A549 (cell line): Measurements from ENCODE around the gene UBE3C.

Experiments used
- CBX8 ChIP-seq: fragments of 200-600 bp; sonication (generic); IDR thresholded peaks from 2 replicates; pipeline ENCODE4 v1.6.1; 2016
- FOSL2 ChIP-seq, 2 experiments: fragments of 450-650 bp in 1 of 2; fragments of >200 bp in 1 of 2; sonication (Bioruptor Twin) in 1 of 2; formaldehyde crosslinking; IDR thresholded peaks; 2 replicates each; pipeline versions ENCODE4 v1.5.0 to v1.6.1; 2016 to 2020; ENCODE audit warnings: mild to moderate bottlenecking in 1 of 2, moderate library complexity in 1 of 2
- JUNB ChIP-seq: fragments of >200 bp; sonication (Bioruptor Twin); formaldehyde crosslinking; IDR thresholded peaks from 2 replicates; pipeline ENCODE4 v1.6.1; 2016
- MYC ChIP-seq: IDR thresholded peaks from 2 replicates; pipeline ENCODE4 v1.6.1; 2012; ENCODE audit warnings: mild to moderate bottlenecking, inconsistent platforms, low read length, improper control_type of control experiment, borderline replicate concordance
- POLR2A ChIP-seq: IDR thresholded peaks from 2 replicates; pipeline ENCODE4 v1.6.1; 2012; ENCODE audit warnings: mild to moderate bottlenecking, low read length
- RFX5 ChIP-seq: fragments of 450-650 bp; IDR thresholded peaks from 2 replicates; pipeline ENCODE4 v1.7.1; 2014; ENCODE audit warnings: antibody characterized with exemption, mild to moderate bottlenecking, moderate library complexity
- TF ChIP-seq, protein P1 (sequence below): fragments of 200-600 bp; sonication (generic); IDR thresholded peaks from 2 replicates; pipeline ENCODE4 v1.6.1; 2016; ENCODE audit warnings: antibody characterized with exemption, mild to moderate bottlenecking, moderate library complexity
- TF ChIP-seq, protein P2 (sequence below): IDR thresholded peaks from 2 replicates; pipeline ENCODE4 v1.6.1; 2012
- TF ChIP-seq, protein P3 (sequence below): fragments of >200 bp; sonication (Bioruptor Twin); formaldehyde crosslinking; IDR thresholded peaks from 3 replicates; pipeline ENCODE4 v1.5.1; 2016

DNA sequence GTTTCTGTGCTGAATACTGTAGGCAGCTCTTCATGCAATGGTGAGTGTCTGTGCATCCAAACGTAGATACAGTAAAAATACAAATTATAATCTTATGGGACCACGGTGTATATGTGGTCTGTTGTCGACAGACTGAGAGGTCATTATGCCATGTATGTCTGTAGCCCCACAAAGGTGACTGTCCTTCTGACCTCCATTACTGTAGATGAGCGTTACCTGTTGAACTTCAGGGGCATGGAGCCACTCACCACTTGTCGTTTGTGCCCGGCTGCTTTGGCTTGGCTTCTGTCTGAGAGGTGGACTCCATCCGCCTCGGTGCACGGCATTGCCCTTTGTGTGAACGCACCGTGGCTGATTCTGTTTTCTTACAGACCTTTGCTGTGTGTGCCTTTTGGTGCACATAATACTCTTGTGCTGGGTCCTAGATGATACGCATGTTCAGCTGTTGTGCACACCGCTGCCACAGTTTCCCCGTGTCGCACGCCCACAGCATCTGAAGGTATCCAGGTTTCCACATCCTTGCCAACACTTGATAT is 2.9 kb downstream of the UBE3C start:
- no peak for TF ChIP-seq JUNB
- no peak for TF ChIP-seq CBX8
- TF ChIP-seq, protein P1, sequence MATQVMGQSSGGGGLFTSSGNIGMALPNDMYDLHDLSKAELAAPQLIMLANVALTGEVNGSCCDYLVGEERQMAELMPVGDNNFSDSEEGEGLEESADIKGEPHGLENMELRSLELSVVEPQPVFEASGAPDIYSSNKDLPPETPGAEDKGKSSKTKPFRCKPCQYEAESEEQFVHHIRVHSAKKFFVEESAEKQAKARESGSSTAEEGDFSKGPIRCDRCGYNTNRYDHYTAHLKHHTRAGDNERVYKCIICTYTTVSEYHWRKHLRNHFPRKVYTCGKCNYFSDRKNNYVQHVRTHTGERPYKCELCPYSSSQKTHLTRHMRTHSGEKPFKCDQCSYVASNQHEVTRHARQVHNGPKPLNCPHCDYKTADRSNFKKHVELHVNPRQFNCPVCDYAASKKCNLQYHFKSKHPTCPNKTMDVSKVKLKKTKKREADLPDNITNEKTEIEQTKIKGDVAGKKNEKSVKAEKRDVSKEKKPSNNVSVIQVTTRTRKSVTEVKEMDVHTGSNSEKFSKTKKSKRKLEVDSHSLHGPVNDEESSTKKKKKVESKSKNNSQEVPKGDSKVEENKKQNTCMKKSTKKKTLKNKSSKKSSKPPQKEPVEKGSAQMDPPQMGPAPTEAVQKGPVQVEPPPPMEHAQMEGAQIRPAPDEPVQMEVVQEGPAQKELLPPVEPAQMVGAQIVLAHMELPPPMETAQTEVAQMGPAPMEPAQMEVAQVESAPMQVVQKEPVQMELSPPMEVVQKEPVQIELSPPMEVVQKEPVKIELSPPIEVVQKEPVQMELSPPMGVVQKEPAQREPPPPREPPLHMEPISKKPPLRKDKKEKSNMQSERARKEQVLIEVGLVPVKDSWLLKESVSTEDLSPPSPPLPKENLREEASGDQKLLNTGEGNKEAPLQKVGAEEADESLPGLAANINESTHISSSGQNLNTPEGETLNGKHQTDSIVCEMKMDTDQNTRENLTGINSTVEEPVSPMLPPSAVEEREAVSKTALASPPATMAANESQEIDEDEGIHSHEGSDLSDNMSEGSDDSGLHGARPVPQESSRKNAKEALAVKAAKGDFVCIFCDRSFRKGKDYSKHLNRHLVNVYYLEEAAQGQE = no peak
- no peak for TF ChIP-seq RFX5
- no peak for TF ChIP-seq FOSL2 (IDR thresholded peaks at IDR 0.05)
- no peak for TF ChIP-seq FOSL2 (CRISPR knock-in tag; IDR thresholded peaks at IDR 0.05)
- TF ChIP-seq, protein P2, sequence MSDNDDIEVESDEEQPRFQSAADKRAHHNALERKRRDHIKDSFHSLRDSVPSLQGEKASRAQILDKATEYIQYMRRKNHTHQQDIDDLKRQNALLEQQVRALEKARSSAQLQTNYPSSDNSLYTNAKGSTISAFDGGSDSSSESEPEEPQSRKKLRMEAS = no peak
- TF ChIP-seq MYC = no peak
- TF ChIP-seq, protein P3, sequence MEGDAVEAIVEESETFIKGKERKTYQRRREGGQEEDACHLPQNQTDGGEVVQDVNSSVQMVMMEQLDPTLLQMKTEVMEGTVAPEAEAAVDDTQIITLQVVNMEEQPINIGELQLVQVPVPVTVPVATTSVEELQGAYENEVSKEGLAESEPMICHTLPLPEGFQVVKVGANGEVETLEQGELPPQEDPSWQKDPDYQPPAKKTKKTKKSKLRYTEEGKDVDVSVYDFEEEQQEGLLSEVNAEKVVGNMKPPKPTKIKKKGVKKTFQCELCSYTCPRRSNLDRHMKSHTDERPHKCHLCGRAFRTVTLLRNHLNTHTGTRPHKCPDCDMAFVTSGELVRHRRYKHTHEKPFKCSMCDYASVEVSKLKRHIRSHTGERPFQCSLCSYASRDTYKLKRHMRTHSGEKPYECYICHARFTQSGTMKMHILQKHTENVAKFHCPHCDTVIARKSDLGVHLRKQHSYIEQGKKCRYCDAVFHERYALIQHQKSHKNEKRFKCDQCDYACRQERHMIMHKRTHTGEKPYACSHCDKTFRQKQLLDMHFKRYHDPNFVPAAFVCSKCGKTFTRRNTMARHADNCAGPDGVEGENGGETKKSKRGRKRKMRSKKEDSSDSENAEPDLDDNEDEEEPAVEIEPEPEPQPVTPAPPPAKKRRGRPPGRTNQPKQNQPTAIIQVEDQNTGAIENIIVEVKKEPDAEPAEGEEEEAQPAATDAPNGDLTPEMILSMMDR = no peak
- no peak for TF ChIP-seq POLR2A
